H1 (cell line): ENCODE results near the gene PRG3. TPM values are rescaled to one million over a fixed set of nuclear protein-coding genes. Genes with fewer than 3 reads are reported as not detected.

ENCODE experiments used
- CTCF ChIA-PET: fragments of 300-600 bp; sonication (Branson Sonifier 250); formaldehyde crosslinking; loops from one replicate; lab custom pipeline; 2021; ENCODE audit not compliant: partially characterized antibody; lab: Charles Lee
- POLR2A ChIA-PET: fragments of 300-600 bp; sonication (Branson Sonifier 250); formaldehyde crosslinking; loops from one replicate; lab custom pipeline; 2021; ENCODE audit warnings: inconsistent platforms; ENCODE audit not compliant: partially characterized antibody; lab: Charles Lee
- DNase-seq, 2 experiments: peaks; one replicate each; pipeline versions ENCODE4 v3.0.0 to v3.0.0-alpha.2; 2010 to 2022; ENCODE audit warnings: low spot score in 2 of 2, low read depth in 1 of 2, mixed read lengths in 1 of 2
- FAIRE-seq: peaks from 2 replicates; lab custom pipeline; 2011; peaks lifted over from hg19 to GRCh38; lab: Jason Lieb, UNC
- H2AFZ ChIP-seq: 2 replicates; pipeline ENCODE4 v1.8.1; 2012; ENCODE audit warnings: low read length, inconsistent platforms
- H2AK5ac ChIP-seq: 2 replicates; pipeline ENCODE4 v1.6.1; 2013; ENCODE audit warnings: low read depth, low read length
- H2BK120ac ChIP-seq: replicated peaks from 2 replicates; pipeline ENCODE3; 2013; ENCODE audit warnings: low read depth, low read length, inconsistent platforms
- H2BK12ac ChIP-seq: 2 replicates; pipeline ENCODE4 v1.6.1; 2013; ENCODE audit warnings: low read depth, low read length
- H2BK15ac ChIP-seq: 2 replicates; pipeline ENCODE4 v1.6.1; 2013; ENCODE audit warnings: low read length
- H2BK20ac ChIP-seq: 2 replicates; pipeline ENCODE4 v1.6.1; 2013; ENCODE audit warnings: low read length
- H2BK5ac ChIP-seq: 2 replicates; pipeline ENCODE4 v1.6.1; 2013; ENCODE audit warnings: low read depth, low read length
- H3K14ac ChIP-seq: 2 replicates; pipeline ENCODE4 v1.6.1; 2013; ENCODE audit warnings: inconsistent platforms; ENCODE audit not compliant: insufficient read length
- H3K18ac ChIP-seq: 2 replicates; pipeline ENCODE4 v1.6.1; 2013; ENCODE audit warnings: low read length; ENCODE audit errors: extremely low read depth
- H3K23ac ChIP-seq: 2 replicates; pipeline ENCODE4 v1.6.1; 2013; ENCODE audit warnings: inconsistent platforms; ENCODE audit not compliant: insufficient read length
- H3K23me2 ChIP-seq: 2 replicates; pipeline ENCODE4 v1.6.1; 2013; ENCODE audit warnings: low read depth, low read length
- H3K27ac ChIP-seq: 2 replicates; pipeline ENCODE4 v1.6.1; 2011; ENCODE audit warnings: low read depth, low read length, inconsistent platforms
- H3K27me3 ChIP-seq, 4 experiments: replicated peaks in 1 of 4; 1 replicate in 1 of 4; 2 replicates in 3 of 4; pipeline versions ENCODE4 v1.6.1 to v1.8.1; 2011 to 2013; ENCODE audit warnings: low read length in 3 of 4, mild to moderate bottlenecking in 3 of 4, inconsistent platforms in 2 of 4, mixed read lengths in 2 of 4, moderate library complexity in 1 of 4; ENCODE audit not compliant: control insufficient read depth in 3 of 4, insufficient read depth in 3 of 4; ENCODE audit errors: extremely low read depth in 1 of 4
- H3K36me3 ChIP-seq, 4 experiments: 2 replicates each; pipeline versions ENCODE4 v1.6.1 to v1.8.1; 2011 to 2013; ENCODE audit warnings: mild to moderate bottlenecking in 4 of 4, low read length in 3 of 4, moderate library complexity in 2 of 4, control low read depth in 1 of 4, inconsistent platforms in 1 of 4; ENCODE audit not compliant: insufficient read depth in 4 of 4, control insufficient read depth in 2 of 4
- H3K4ac ChIP-seq: replicated peaks from 2 replicates; pipeline ENCODE3; 2013; ENCODE audit warnings: low read length, low read depth, mixed read lengths, inconsistent platforms; ENCODE audit not compliant: insufficient read length
- H3K4me1 ChIP-seq, 4 experiments: replicated peaks in 1 of 4; 1 replicate in 1 of 4; 2 replicates in 3 of 4; pipeline versions ENCODE4 v1.6.1 to v1.8.1; 2011 to 2013; ENCODE audit warnings: low read length in 3 of 4, inconsistent platforms in 2 of 4, mixed read lengths in 1 of 4; ENCODE audit not compliant: insufficient read depth in 4 of 4, control insufficient read depth in 3 of 4
- H3K4me2 ChIP-seq, 2 experiments: 2 replicates each; pipeline versions ENCODE4 v1.6.1 to v1.8.1; 2011 to 2013; ENCODE audit warnings: low read depth in 2 of 2, low read length in 2 of 2, control low read depth in 1 of 2, inconsistent platforms in 1 of 2, mild to moderate bottlenecking in 1 of 2; ENCODE audit not compliant: insufficient read depth in 1 of 2
- H3K4me3 ChIP-seq, 4 experiments: fragments of 200-600, 300-600 bp in 1 of 4; sonication (generic), shearing (Covaris generic), sonication (Bioruptor Twin) in 1 of 4; 2 replicates each; pipeline versions ENCODE4 v1.5.1 to v1.8.1; 2011 to 2016; ENCODE audit warnings: low read length in 4 of 4, low read depth in 3 of 4, control low read depth in 2 of 4, inconsistent platforms in 2 of 4, mild to moderate bottlenecking in 2 of 4, mixed read lengths in 1 of 4, moderate library complexity in 1 of 4; ENCODE audit not compliant: insufficient read depth in 2 of 4; ENCODE audit errors: extremely low read depth in 1 of 4
- H3K56ac ChIP-seq: replicated peaks from 2 replicates; pipeline ENCODE3; 2013; ENCODE audit warnings: low read depth, mild to moderate bottlenecking, mixed read lengths, low read length, inconsistent platforms; ENCODE audit not compliant: insufficient read length
- H3K79me1 ChIP-seq: 2 replicates; pipeline ENCODE4 v1.6.1; 2013; ENCODE audit warnings: low read depth, low read length, control low read depth
- H3K79me2 ChIP-seq, 2 experiments: 2 replicates each; pipeline versions ENCODE4 v1.6.1 to v1.8.1; 2012 to 2013; ENCODE audit warnings: low read length in 2 of 2, mild to moderate bottlenecking in 2 of 2, inconsistent platforms in 1 of 2; ENCODE audit not compliant: insufficient read depth in 2 of 2, control insufficient read depth in 1 of 2
- H3K9ac ChIP-seq, 4 experiments: replicated peaks in 1 of 4; 1 replicate in 1 of 4; 2 replicates in 3 of 4; pipeline versions ENCODE4 v1.6.1 to v1.8.1; 2011 to 2013; ENCODE audit warnings: low read depth in 3 of 4, low read length in 3 of 4, control low read depth in 2 of 4, mild to moderate bottlenecking in 2 of 4, moderate library complexity in 2 of 4, inconsistent platforms in 1 of 4; ENCODE audit errors: extremely low read depth in 1 of 4
- H3K9me3 ChIP-seq, 2 experiments: 2 replicates each; pipeline versions ENCODE4 v1.6.1 to v1.8.1; 2012 to 2013; ENCODE audit warnings: mild to moderate bottlenecking in 2 of 2, moderate library complexity in 2 of 2, control low read depth in 1 of 2, inconsistent platforms in 1 of 2, low read depth in 1 of 2, low read length in 1 of 2, mixed read lengths in 1 of 2; ENCODE audit not compliant: insufficient read depth in 2 of 2
- H4K20me1 ChIP-seq, 2 experiments: replicated peaks in 1 of 2; 2 replicates each; pipeline versions ENCODE3 to v1.8.1; 2011 to 2013; ENCODE audit warnings: inconsistent platforms in 2 of 2, low read length in 2 of 2, mild to moderate bottlenecking in 1 of 2; ENCODE audit not compliant: insufficient read depth in 2 of 2, control insufficient read depth in 1 of 2
- H4K5ac ChIP-seq: 2 replicates; pipeline ENCODE4 v1.6.1; 2013; ENCODE audit warnings: low read length, low read depth, mixed read lengths, inconsistent platforms; ENCODE audit not compliant: insufficient read length
- H4K8ac ChIP-seq: 2 replicates; pipeline ENCODE4 v1.8.0; 2013; ENCODE audit warnings: mild to moderate bottlenecking, moderate library complexity, low read length, inconsistent platforms; ENCODE audit not compliant: insufficient read depth; ENCODE audit errors: extremely low read depth
- H4K91ac ChIP-seq: replicated peaks from 2 replicates; pipeline ENCODE3; 2013; ENCODE audit warnings: low read length, mixed read lengths, inconsistent platforms; ENCODE audit not compliant: insufficient read length
- ASH2L ChIP-seq: fragments of 200-600, 300-600 bp; sonication (generic); IDR thresholded peaks from one replicate; pipeline ENCODE4 v1.7.1; 2017; ENCODE audit warnings: low read length
- EGR1 ChIP-seq: IDR thresholded peaks from 2 replicates; pipeline ENCODE4 v1.6.1; 2011; ENCODE audit warnings: low read depth, low read length, borderline replicate concordance
- WGBS, 2 experiments: shearing (Covaris generic) in 1 of 2; methylation state at CpG; one replicate each; pipeline versions ENCODE4 v1.1.6 to v1.1.7; 2013 to 2015; ENCODE audit warnings: low lambda C conversion rate in 2 of 2, mixed read lengths in 2 of 2, inconsistent platforms in 1 of 2, low coverage in 1 of 2, missing lambda C conversion rate in 1 of 2; ENCODE audit not compliant: insufficient replicate concordance in 2 of 2, insufficient coverage in 1 of 2, insufficient read length in 1 of 2; ENCODE audit errors: extremely low coverage in 1 of 2, missing lambda C conversion rate in 1 of 2; 5-methylcytosine and 5-hydroxymethylcytosine counted together
- polyA plus RNA-seq, 7 experiments: library from polyadenylated mRNA; depleted of rRNA in 3 of 7; stranded (reverse) in 5 of 7; unstranded in 2 of 7; fragments of >200 nt in 5 of 7; fragments of 200-250 nt in 2 of 7; gene quantifications; 1 replicate in 5 of 7; 2 replicates in 1 of 7; 4 replicates in 1 of 7; pipeline versions ENCODE4 v1.2.1 to v1.2.3, GENCODE V29; 2011 to 2013; ENCODE audit warnings: missing spikeins in 2 of 7, mixed read lengths in 2 of 7
- total RNA-seq: library from RNA; stranded (reverse); fragmentation: NEBNext Ultra II Directional; extraction: Animal tissue kit (Norgen Biotek cat#: 25700); gene quantifications from 2 replicates; pipeline ENCODE4 v1.2.1, GENCODE V29; 2021

The PRG3 gene
- total and polyA plus RNA-seq, 2 of the 8 experiments (the other 6 are each of a cell fraction or from before 2014, with no cell fraction given) = not detected

GRCh38 chr11:57338142-57338541 is 42.8 kb downstream of the PRG3 start, which contains the start of gene P2RX3:
P2RX3 (plus strand) TSS chr11:57338352; CDS start chr11:57338551, 199 bp downstream.
- ChIA-PET CTCF (interaction anchor here (1.0 to 4.4 kb wide), 13 partner anchors 9 to 497 kb away, joined by 3 to 20 read pairs (median 4); partner anchors contain the start of genes RTN4RL2 and TNKS1BP1), POLR2A (interaction anchor here (0.6 to 45.7 kb wide), 3 partner anchors 31 to 272 kb away, joined by 4 to 1279 read pairs (median 4); partner anchors contain the start of gene TNKS1BP1)
- Histone ChIP-seq H4K8ac (no peak within 1 kb of the TSS), H3K56ac (no peak within 1 kb of the TSS), H3K9ac (no peak within 1 kb of the TSS), H2AK5ac (no peak within 1 kb of the TSS), H3K79me2 (peaks cover 12 to 22% of the 10 kb centered on the region in 2 experiments), H3K23ac (no peak within 1 kb of the TSS), H3K27me3 (peaks cover 0 to 5% (median 2%) of the 10 kb centered on the region in 4 experiments; a peak in 3 of 7 replicates), H2BK15ac (0 out of 2 replicates have a peak within 1 kb of the TSS, but pooled peaks have one; percentile 24), H3K4ac (no peak within 1 kb of the TSS), H3K9me3 (no peaks in the 10 kb centered on the region), H2BK120ac (no peak within 1 kb of the TSS), H3K79me1 (peaks cover 6% of the 10 kb centered on the region), H2BK12ac (no peak within 1 kb of the TSS; the same call in 1 of the 2 replicates), H3K18ac (no peak within 1 kb of the TSS), H4K5ac (no peak within 1 kb of the TSS), H2BK20ac (no peak within 1 kb of the TSS), H4K91ac (no peak within 1 kb of the TSS), H3K27ac (no peak within 1 kb of the TSS), H2AFZ (peak within 1 kb of the TSS; percentile 18; the same call in 1 of the 2 replicates), H3K14ac (no peak within 1 kb of the TSS), H3K4me3 (no peak within 1 kb of the TSS), H3K4me2 (no peak within 1 kb of the TSS), H3K4me1 (peaks cover 6 to 12% (median 8%) of the 10 kb centered on the region in 4 experiments), H2BK5ac (no peak within 1 kb of the TSS; the same call in 1 of the 2 replicates), H3K23me2 (peaks cover 4% of the 10 kb centered on the region), H3K36me3 (peaks cover 4 to 14% (median 9%) of the 10 kb centered on the region in 4 experiments), H4K20me1 (no peaks in the 10 kb centered on the region)
- no peak for DNase-seq
- TF ChIP-seq ASH2L (no peak), EGR1 (no peak)
- WGBS, 2 experiments = 65% methylated on average over 4 of the region's 4 CpGs; no CpG with 5 or more reads in 1 of the 2 experiments
- no peak for FAIRE-seq
